Breast epithelium (tissue), 3 donors: ENCODE data around the gene SENP6.

Experiments
- POLR2AphosphoS5 ChIP-seq, 3 donors: sonication (generic); formaldehyde crosslinking; IDR thresholded peaks; one replicate each; pipeline ENCODE4 v1.6.1; 2017; ENCODE audit warnings: antibody characterized with exemption in 3 of 3
- TF ChIP-seq, protein P1 (sequence below), 3 donors: fragments of 450-650 bp; IDR thresholded peaks; one replicate each; pipeline ENCODE4 v1.5.1; 2016 to 2017; ENCODE audit warnings: antibody characterized with exemption in 3 of 3, mild to moderate bottlenecking in 3 of 3, moderate library complexity in 3 of 3

GRCh38 chr6:75611011-75611701 lies 9.5 kb downstream of the SENP6 start:
- TF ChIP-seq, protein P1, sequence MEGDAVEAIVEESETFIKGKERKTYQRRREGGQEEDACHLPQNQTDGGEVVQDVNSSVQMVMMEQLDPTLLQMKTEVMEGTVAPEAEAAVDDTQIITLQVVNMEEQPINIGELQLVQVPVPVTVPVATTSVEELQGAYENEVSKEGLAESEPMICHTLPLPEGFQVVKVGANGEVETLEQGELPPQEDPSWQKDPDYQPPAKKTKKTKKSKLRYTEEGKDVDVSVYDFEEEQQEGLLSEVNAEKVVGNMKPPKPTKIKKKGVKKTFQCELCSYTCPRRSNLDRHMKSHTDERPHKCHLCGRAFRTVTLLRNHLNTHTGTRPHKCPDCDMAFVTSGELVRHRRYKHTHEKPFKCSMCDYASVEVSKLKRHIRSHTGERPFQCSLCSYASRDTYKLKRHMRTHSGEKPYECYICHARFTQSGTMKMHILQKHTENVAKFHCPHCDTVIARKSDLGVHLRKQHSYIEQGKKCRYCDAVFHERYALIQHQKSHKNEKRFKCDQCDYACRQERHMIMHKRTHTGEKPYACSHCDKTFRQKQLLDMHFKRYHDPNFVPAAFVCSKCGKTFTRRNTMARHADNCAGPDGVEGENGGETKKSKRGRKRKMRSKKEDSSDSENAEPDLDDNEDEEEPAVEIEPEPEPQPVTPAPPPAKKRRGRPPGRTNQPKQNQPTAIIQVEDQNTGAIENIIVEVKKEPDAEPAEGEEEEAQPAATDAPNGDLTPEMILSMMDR (IDR thresholded peaks at IDR 0.05): no peak
- no peak for TF ChIP-seq POLR2AphosphoS5 (IDR thresholded peaks at IDR 0.05)
